ENCODE measurements around the gene MAVS.
"Not testable (repeated sequence)": the region's sequence is repeated elsewhere in the genome, so short reads cannot be mapped to it uniquely, and the experiment has no call there.

MAVS gene

GRCh38 chr20:3888622-3889488 lies 42.2 kb downstream of the MAVS start, which contains the start of gene PANK2:
Gene PANK2, plus strand, starts transcription at chr20:3889387.
- DNase-seq (ENCODE audit: low read depth in 2 of 2) = peak; percentile 92 to 95

- DNase-seq (ENCODE audit: low read depth in 2 of 2) = peak in 1 of 2 donors; percentile 18
Measured at GRCh38 chr20:3889489-3890397, 43.1 kb downstream of the MAVS start.

GRCh38 chr20:3890398-3890751 lies 43.7 kb downstream of the MAVS start:
- DNase-seq (ENCODE audit: low read depth in 2 of 2) = no peak

- DNase-seq (ENCODE audit: low read depth in 2 of 2) = no peak
Measured at GRCh38 chr20:3890999-3891929, 44.6 kb downstream of the MAVS start.

- DNase-seq (ENCODE audit: low read depth in 2 of 2) = no peak
Measured at GRCh38 chr20:3894796-3895195, 48.2 kb downstream of the MAVS start.

- DNase-seq (ENCODE audit: low read depth in 2 of 2) = no peak
Measured at GRCh38 chr20:3896302-3896701, 49.7 kb downstream of the MAVS start.

GRCh38 chr20:3896853-3897583 lies 50.4 kb downstream of the MAVS start:
- DNase-seq (ENCODE audit: low read depth in 2 of 2) = no peak

GRCh38 chr20:3898181-3898580 lies 51.5 kb downstream of the MAVS start:
- not testable (repeated sequence) for DNase-seq (ENCODE audit: low read depth in 2 of 2)

GRCh38 chr20:3898639-3899038 lies 52.0 kb downstream of the MAVS start:
- DNase-seq (ENCODE audit: low read depth in 2 of 2) = no peak

GRCh38 chr20:3900187-3900604 lies 53.6 kb downstream of the MAVS start:
- no peak for DNase-seq (ENCODE audit: low read depth in 2 of 2)

GRCh38 chr20:3901028-3901705 lies 54.5 kb downstream of the MAVS start:
- DNase-seq (ENCODE audit: low read depth in 2 of 2) = no peak

- no peak for DNase-seq (ENCODE audit: low read depth in 2 of 2)
Measured at GRCh38 chr20:3901706-3902440, 55.2 kb downstream of the MAVS start.

- no peak for DNase-seq (ENCODE audit: low read depth in 2 of 2)
Measured at GRCh38 chr20:3902446-3902845, 55.8 kb downstream of the MAVS start.

- no peak for DNase-seq (ENCODE audit: low read depth in 2 of 2)
Measured at GRCh38 chr20:3904224-3904623, 57.6 kb downstream of the MAVS start.

GRCh38 chr20:3904857-3905256 lies 58.2 kb downstream of the MAVS start:
- no peak for DNase-seq (ENCODE audit: low read depth in 2 of 2)

GRCh38 chr20:3906744-3907721 lies 60.4 kb downstream of the MAVS start:
- not testable (repeated sequence) for DNase-seq (ENCODE audit: low read depth in 2 of 2)

GRCh38 chr20:3908667-3909066 lies 62.0 kb downstream of the MAVS start:
- DNase-seq (ENCODE audit: low read depth in 2 of 2) = no peak

- DNase-seq (ENCODE audit: low read depth in 2 of 2) = no peak
Measured at GRCh38 chr20:3909952-3910366, 63.3 kb downstream of the MAVS start.
